DND-41 (cell line): ENCODE measurements around the gene MAN1A1.

Source experiments
- CTCF ChIP-seq: IDR thresholded peaks from 2 replicates; pipeline ENCODE4 v1.5.1; 2012; ENCODE audit warnings: borderline replicate concordance, low read length, moderate library complexity, mild to moderate bottlenecking; ENCODE audit not compliant: poor library complexity, severe bottlenecking; ENCODE audit errors: extremely low read depth
- EZH2 ChIP-seq: IDR thresholded peaks from 3 replicates; pipeline ENCODE4 v1.6.1; 2012; ENCODE audit warnings: borderline replicate concordance, low read depth, mild to moderate bottlenecking, moderate library complexity, low read length, inconsistent platforms; ENCODE audit not compliant: severe bottlenecking

GRCh38 chr6:119343573-119344146, 5.9 kb downstream of the MAN1A1 start:
- TF ChIP-seq CTCF (no peak), EZH2 (no peak)
